ENCODE measurements around the gene RPUSD3.
A peak's percentile ranks its signal among the peaks of the same experiment; 100 is the strongest.

Gene RPUSD3, protein sequence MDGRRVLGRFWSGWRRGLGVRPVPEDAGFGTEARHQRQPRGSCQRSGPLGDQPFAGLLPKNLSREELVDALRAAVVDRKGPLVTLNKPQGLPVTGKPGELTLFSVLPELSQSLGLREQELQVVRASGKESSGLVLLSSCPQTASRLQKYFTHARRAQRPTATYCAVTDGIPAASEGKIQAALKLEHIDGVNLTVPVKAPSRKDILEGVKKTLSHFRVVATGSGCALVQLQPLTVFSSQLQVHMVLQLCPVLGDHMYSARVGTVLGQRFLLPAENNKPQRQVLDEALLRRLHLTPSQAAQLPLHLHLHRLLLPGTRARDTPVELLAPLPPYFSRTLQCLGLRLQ

DNA sequence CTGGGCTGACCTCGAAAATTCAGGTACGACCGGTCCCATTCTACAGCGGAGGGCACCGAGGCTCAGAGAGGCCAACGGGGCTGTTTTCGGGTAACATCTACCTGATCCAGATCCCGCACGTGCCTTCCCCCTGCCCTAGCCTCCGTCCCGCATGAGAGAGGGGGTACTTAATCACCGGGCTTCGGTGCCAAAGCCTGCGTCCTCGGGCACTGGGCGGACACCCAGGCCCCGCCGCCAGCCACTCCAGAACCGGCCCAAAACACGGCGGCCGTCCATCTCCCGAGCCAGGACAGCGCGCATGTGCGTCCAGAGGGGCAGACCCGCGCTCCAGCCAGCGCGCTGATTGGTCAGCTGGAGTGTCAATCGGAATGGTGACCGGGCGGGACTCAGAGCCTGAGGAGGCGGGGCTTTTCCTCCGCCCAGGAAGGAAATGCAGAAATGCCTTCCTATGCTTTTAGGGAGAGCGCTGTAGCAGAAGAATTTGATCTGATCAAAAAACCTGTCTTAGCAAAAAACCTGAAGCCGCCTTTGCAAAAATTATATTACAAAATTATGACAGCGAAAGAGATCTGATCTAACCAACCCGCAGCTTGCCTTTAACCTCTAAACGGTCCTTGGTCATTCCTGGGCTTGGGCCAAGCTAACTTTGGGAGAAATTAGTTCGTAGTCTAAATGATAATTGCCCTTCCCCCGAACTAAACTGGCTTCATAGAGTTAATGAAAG, at the start of gene RPUSD3:
TSS of gene RPUSD3 (minus strand) at position 294 of the 724 bp plus-strand sequence. CDS start at position 276, 18 bp downstream.
- no peak for TF ChIP-seq CTCF (IDR thresholded peaks at IDR 0.05; ENCODE audit: insufficient read depth, missing control alignments)

DNA sequence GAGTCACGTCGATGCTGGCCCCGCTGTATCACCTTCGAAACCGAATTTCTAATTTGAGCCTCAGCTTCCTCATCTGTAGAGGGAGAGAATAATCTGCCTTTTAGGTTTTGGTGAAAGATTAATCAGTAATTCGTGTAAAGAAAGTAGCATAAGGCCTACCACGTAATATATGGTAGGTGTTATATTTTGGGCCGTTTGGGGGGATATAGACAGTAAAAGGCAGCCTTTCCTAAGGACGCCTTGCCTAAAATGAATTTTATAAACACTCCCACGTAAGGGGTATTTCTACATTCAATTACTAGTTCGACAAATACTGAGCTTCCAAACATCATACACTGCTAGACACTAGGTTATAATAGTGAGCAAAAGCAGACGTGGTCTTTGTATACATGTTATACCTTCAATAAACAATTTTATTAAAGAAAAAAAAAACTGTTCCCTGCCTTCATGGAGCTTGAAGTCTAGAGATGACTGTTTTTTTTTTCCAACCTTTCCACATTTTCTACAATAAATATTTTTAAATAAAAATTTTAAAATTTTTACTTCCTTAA, 47.3 kb upstream of the RPUSD3 start:
- no peak for TF ChIP-seq CTCF (IDR thresholded peaks at IDR 0.05; ENCODE audit: insufficient read depth, missing control alignments)
- FAIRE-seq = no peak
- no peak for DNase-seq (ENCODE audit: insufficient read length, low spot score)

More for the DNA sequence above, at the start of gene RPUSD3:
- DNase-seq (ENCODE audit: insufficient read length, low spot score) (peak; percentile 97), FAIRE-seq (no peak)

GRCh38 chr3:9890249-9891071, 46.7 kb upstream of the RPUSD3 start, which contains the start of gene JAGN1:
TSS of gene JAGN1 (plus strand) at chr3:9890610. CDS start at chr3:9890723, 113 bp downstream.
- DNase-seq (ENCODE audit: insufficient read length, low spot score) (peak; percentile 58), FAIRE-seq (no peak)
- no peak for TF ChIP-seq CTCF (IDR thresholded peaks at IDR 0.05; ENCODE audit: insufficient read depth, missing control alignments)

GRCh38 chr3:9889405-9889804, 45.6 kb upstream of the RPUSD3 start:
- no peak for TF ChIP-seq CTCF (IDR thresholded peaks at IDR 0.05; ENCODE audit: insufficient read depth, missing control alignments)
- FAIRE-seq (no peak), DNase-seq (ENCODE audit: insufficient read length, low spot score) (no peak)

DNA sequence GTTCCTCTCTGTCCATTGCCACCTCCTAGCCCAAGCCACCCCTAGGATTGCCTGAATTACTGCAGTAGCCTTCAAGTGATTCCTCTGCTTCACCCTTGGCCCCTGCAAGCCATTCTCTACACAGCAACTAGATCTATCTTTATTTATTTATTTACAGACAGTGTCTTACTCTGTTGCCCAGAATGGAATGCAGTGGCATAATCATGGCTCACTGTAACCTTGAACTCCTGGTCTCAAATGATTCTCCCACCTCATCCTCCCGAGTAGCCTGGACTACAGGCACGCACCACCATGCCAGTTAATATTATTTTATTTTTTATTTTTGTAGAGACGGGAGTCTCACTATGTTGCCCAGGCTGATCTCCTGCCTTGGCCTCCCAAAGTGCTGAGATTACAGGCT, 44.7 kb upstream of the RPUSD3 start:
- DNase-seq (ENCODE audit: insufficient read length, low spot score) (no peak), FAIRE-seq (no peak)
- no peak for TF ChIP-seq CTCF (IDR thresholded peaks at IDR 0.05; ENCODE audit: insufficient read depth, missing control alignments)

DNA sequence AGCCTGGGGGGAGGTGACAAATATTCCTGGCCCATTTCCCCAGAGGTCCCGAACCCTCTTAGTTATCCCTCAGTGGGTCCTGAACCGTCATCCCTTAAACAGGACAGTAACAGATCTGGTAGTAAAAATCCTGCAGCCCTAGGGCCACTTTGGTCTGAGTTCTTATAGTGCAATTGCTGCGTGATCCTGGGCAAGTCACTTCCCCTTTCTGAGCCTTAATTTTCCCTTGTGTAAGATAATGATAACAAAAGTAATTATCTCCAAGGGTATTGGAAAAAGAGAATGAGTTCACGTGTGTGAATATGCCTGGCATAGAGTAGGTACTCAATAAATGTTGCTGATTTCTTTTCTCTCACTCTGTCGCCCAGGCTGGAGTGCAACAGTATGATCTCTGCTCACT, 43.7 kb upstream of the RPUSD3 start:
- FAIRE-seq = no peak
- TF ChIP-seq CTCF (IDR thresholded peaks at IDR 0.05; ENCODE audit: insufficient read depth, missing control alignments) = no peak
- no peak for DNase-seq (ENCODE audit: insufficient read length, low spot score)
